Measurements from ENCODE around the gene KCNK7. TPM values are rescaled to one million over a fixed set of nuclear protein-coding genes. Genes with fewer than 3 reads are reported as not detected.
A peak's percentile ranks its signal among the peaks of the same experiment; 100 is the strongest.

Gene KCNK7
- total RNA-seq, 1 donor from 2014 or later: 1.3 TPM

DNA sequence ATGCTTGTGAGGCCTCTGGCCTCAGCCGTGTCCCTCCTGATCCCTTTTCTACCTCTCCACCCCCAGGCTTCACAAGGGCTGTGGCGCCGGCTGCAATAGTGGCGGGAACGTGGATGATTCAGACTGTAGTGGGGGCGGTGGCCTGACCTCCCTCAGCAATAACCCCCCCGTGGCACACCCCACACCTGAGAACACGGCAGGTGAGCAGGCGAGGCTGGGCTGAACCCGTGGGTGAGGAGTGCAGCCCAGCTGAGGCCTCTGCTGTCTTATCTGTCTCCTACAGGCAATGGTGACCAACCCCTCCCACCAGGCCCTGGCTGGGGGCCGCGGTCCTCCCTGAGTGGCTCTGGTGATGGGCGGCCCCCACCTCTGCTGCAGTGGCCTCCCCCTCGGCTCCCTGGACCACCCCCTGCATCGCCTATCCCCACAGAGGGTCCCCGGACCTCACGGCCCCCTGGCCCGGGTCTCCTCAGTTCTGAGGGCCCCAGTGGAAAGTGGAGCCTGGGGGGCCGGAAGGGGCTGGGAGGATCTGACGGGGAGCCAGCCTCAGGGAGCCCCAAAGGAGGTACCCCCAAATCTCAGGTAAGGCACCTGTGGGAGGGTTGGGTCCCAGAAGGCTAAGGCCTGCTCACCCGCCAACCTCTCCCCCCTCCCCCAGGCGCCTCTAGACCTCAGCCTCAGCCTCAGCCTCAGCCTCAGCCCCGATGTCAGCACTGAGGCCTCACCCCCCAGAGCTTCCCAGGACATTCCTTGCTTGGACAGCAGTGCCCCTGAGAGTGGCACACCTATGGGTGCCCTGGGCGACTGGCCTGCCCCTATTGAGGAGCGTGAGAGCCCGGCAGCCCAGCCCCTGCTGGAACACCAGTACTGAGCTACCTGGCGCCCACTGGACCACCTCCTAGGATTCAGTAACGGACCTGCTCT is 40.8 kb upstream of the KCNK7 start:
- DNase-seq (no peak), ATAC-seq (no peak)
- Histone ChIP-seq H3K27ac (peak overlapping the region; percentile 85), H3K4me1 (peaks cover 26% of the 10 kb centered on the region), H3K27me3 (no peaks in the 10 kb centered on the region), H3K36me3 (peaks cover 44% of the 10 kb centered on the region), H3K4me3 (no peak overlapping the region), H3K9me3 (no peaks in the 10 kb centered on the region)
- TF ChIP-seq, protein P1, sequence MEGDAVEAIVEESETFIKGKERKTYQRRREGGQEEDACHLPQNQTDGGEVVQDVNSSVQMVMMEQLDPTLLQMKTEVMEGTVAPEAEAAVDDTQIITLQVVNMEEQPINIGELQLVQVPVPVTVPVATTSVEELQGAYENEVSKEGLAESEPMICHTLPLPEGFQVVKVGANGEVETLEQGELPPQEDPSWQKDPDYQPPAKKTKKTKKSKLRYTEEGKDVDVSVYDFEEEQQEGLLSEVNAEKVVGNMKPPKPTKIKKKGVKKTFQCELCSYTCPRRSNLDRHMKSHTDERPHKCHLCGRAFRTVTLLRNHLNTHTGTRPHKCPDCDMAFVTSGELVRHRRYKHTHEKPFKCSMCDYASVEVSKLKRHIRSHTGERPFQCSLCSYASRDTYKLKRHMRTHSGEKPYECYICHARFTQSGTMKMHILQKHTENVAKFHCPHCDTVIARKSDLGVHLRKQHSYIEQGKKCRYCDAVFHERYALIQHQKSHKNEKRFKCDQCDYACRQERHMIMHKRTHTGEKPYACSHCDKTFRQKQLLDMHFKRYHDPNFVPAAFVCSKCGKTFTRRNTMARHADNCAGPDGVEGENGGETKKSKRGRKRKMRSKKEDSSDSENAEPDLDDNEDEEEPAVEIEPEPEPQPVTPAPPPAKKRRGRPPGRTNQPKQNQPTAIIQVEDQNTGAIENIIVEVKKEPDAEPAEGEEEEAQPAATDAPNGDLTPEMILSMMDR (IDR thresholded peaks at IDR 0.05): no peak
- intact Hi-C loops (cut with DNase I): no loop called here

DNA sequence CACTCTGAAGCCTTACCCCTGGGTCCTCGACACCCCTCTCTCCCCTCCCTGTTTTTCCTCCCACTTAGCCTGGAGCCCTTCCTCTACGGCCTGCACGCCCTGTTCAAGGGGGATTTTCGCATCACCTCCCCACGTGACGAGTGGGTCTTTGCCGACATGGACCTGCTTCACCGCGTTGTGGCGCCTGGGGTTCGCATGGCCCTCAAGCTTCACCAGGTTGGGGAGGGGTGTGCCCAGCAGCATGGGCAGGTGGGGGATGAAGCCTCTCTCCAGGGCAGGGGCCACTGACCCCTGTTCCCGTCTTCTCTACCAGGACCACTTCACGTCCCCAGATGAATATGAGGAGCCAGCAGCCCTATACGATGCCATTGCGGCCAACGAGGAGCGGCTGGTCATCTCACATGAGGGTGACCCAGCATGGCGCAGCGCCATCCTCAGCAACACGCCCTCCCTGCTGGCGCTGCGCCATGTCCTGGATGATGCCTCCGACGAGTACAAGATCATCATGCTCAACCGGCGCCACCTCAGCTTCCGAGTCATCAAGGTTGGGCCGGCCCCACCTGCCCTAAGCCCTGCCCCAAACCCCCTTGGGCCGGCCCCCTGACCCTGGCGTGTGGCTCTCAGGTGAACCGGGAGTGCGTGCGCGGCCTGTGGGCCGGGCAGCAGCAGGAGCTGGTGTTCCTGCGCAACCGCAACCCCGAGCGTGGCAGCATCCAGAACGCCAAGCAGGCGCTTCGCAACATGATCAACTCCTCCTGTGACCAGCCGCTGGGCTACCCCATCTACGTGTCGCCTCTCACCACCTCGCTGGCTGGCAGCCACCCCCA is 39.5 kb upstream of the KCNK7 start:
- Histone ChIP-seq H3K9me3 (no peaks in the 10 kb centered on the region), H3K36me3 (peaks cover 57% of the 10 kb centered on the region), H3K27ac (no peak overlapping the region), H3K4me1 (peaks cover 20% of the 10 kb centered on the region), H3K4me3 (no peak overlapping the region), H3K27me3 (no peaks in the 10 kb centered on the region)
- ATAC-seq (no peak), DNase-seq (no peak)
- TF ChIP-seq, protein P1 (IDR thresholded peaks at IDR 0.05): no peak
- intact Hi-C loops (cut with DNase I): no loop called here

DNA sequence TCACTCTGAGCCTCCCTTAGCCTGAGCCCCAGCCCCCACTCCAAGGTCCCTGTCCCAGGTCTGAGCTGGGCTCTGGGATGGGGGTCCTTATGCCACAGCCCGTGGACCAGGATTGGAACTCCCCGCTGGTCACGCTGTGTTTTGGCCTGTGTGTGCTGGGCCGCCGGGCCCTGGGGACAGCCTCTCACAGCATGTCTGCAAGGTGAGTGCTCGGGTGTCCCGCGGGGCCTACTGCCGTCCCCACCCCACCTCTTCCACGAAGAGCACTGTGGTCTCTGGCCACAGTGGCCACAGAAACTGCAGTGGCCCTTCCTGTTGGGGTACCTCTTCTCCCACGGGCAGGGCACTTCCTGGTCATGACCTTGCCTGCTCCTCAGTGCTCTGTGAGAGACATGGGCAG is 38.8 kb upstream of the KCNK7 start:
- Histone ChIP-seq H3K36me3 (peaks cover 64% of the 10 kb centered on the region), H3K4me1 (peaks cover 19% of the 10 kb centered on the region), H3K27ac (no peak overlapping the region), H3K27me3 (no peaks in the 10 kb centered on the region), H3K9me3 (no peaks in the 10 kb centered on the region), H3K4me3 (no peak overlapping the region)
- intact Hi-C loops (cut with DNase I): no loop called here
- DNase-seq: no peak
- no peak for ATAC-seq
- TF ChIP-seq, protein P1 (IDR thresholded peaks at IDR 0.05): no peak

- H3K4me1 ChIP-seq: peaks cover 15% of the 10 kb centered on the region
- TF ChIP-seq, protein P1 (IDR thresholded peaks at IDR 0.05): no peak
- DNase-seq (no peak), ATAC-seq (no peak)
- H3K36me3 ChIP-seq: peaks cover 67% of the 10 kb centered on the region
- H3K27me3 ChIP-seq: no peaks in the 10 kb centered on the region
- H3K4me3 ChIP-seq: no peak overlapping the region
- no peak overlapping the region for H3K27ac ChIP-seq
- H3K9me3 ChIP-seq: no peaks in the 10 kb centered on the region
- intact Hi-C loops (cut with DNase I): no loop called here
Observed at GRCh38 chr11:65634109-65634436, 38.5 kb upstream of the KCNK7 start.

DNA sequence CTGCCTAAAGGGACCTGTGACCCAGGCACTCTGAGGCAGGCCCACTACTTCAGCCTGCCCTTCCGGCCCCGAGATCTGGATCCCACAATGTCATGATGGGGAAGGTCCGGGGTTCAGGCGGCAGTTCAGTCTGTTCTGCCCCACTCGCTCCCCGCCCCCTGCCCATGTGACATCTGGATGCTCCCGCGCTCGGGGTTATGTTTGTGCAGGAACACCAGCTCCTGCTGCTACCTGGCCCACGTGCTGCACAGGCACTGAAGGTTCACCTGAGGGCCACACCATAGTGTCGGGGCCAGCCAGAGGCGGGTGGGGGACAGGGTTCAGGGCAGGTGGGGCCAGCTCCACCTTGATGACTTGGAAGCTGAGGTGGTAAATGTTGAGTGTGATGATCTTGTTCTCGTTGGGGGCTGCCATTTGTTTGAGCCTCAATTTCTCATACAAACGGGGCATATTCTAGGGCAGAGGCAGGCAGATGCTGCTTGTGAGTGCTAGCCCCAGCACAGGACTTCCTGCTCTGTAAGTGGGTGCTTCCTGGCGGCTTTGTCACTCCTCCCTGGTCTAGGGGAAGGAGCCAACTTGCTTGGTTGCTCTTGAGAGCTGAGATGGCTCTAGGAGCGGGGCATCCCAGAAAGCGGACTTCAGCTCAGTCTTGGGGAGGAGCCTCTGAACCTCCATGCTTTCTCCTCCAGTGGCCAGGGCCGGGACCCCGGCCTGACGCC is 37.9 kb upstream of the KCNK7 start:
- Histone ChIP-seq H3K27ac (no peak overlapping the region), H3K36me3 (peaks cover 73% of the 10 kb centered on the region)

More for the DNA sequence above, 37.9 kb upstream of the KCNK7 start:
- Histone ChIP-seq H3K9me3 (no peaks in the 10 kb centered on the region), H3K27me3 (no peaks in the 10 kb centered on the region), H3K4me1 (peaks cover 10% of the 10 kb centered on the region), H3K4me3 (no peak overlapping the region)
- intact Hi-C loops (cut with DNase I): no loop called here
- TF ChIP-seq, protein P1 (IDR thresholded peaks at IDR 0.05): no peak
- no peak for DNase-seq
- ATAC-seq: no peak

Measured in upper lobe of right lung (tissue), 1 donor.